Natural killer cell treated with Interleukin-12 subunit alpha and Interleukin-12 subunit beta and Interleukin-15 and Interleukin-18, amount 100 ng/mL, for 72 hours (primary cell): Measurements from ENCODE around the gene RDH5. TPM values are rescaled to one million over a fixed set of nuclear protein-coding genes. Genes with fewer than 3 reads are reported as not detected.

Experiments used
- ATAC-seq, 2 donors: fragments of 150-1000 bp; cut with Tn5 transposase in 1 of 2; sonication (Bioruptor Pico), chemical (Tn5 transposase) in 1 of 2; 2 replicates each; pipeline ENCODE4 v1.10.0; 2021
- DNase-seq: peaks from one replicate; pipeline ENCODE4 v3.0.0; 2022; ENCODE audit warnings: low spot score
- H3K27ac Mint-ChIP-seq, 2 donors: 1 replicate in 1 of 2; 2 replicates in 1 of 2; pipeline ENCODE4 v1.8.0; 2022; ENCODE audit warnings: mixed read lengths in 2 of 2, mild to moderate bottlenecking in 1 of 2, moderate library complexity in 1 of 2
- H3K27me3 Mint-ChIP-seq, 2 donors: 1 replicate in 1 of 2; 2 replicates in 1 of 2; pipeline ENCODE4 v1.8.0; 2022; ENCODE audit warnings: mixed read lengths in 2 of 2
- H3K36me3 Mint-ChIP-seq: one replicate; pipeline ENCODE4 v1.8.0; 2022; ENCODE audit warnings: mixed read lengths
- H3K4me1 Mint-ChIP-seq, 2 donors: 1 replicate in 1 of 2; 2 replicates in 1 of 2; pipeline ENCODE4 v1.8.0; 2022; ENCODE audit warnings: low read depth in 2 of 2, mixed read lengths in 2 of 2, mild to moderate bottlenecking in 1 of 2
- H3K4me3 Mint-ChIP-seq: one replicate; pipeline ENCODE4 v1.8.0; 2022; ENCODE audit warnings: mixed read lengths
- H3K9me3 Mint-ChIP-seq: 2 replicates; pipeline ENCODE4 v1.8.0; 2022; ENCODE audit warnings: mixed read lengths
- total RNA-seq, 2 donors: library from RNA; stranded (reverse); gene quantifications; one replicate each; pipeline ENCODE4 v1.2.3, GENCODE V29; 2022

The RDH5 gene
- total RNA-seq, 2 donors from 2014 or later, result 10.2 to 11.7 TPM

- ATAC-seq (no peak), DNase-seq (no peak)
- H3K36me3 Mint-ChIP-seq, result no peaks in the 10 kb centered on the region
- no peaks in the 10 kb centered on the region for H3K4me1 Mint-ChIP-seq
- H3K9me3 Mint-ChIP-seq, result no peaks in the 10 kb centered on the region
- no peak overlapping the region for H3K4me3 Mint-ChIP-seq
- no peak overlapping the region for H3K27ac Mint-ChIP-seq
- peaks cover 0 to 5% of the 10 kb centered on the region in 2 donors for H3K27me3 Mint-ChIP-seq
Measured at GRCh38 chr12:55700255-55701018, 19.8 kb upstream of the RDH5 start.

DNA sequence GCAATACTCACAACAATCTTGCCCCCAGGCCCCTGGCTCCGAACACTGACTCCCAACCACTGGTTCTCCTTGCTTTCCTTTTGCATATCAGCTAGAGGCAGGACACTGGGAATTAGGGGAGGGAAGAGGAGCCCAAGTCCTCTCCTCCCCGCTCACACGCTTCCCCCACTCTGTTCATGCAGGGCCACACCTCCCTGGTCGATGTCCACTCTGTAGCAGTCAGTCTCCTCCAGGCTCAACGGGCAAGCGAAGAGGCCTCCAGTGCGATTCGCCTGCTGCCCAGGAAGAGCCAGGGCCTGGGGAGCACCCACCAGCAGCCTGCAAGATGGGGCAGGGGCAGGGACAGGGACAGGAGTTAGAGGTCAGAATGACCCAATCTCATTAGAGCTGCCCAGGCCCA is 17.3 kb upstream of the RDH5 start:
- Mint-ChIP-seq H3K36me3 (no peaks in the 10 kb centered on the region), H3K4me1 (peaks cover 6 to 7% of the 10 kb centered on the region in 2 donors), H3K27me3 (peaks cover 6 to 8% of the 10 kb centered on the region in 2 donors), H3K4me3 (no peak overlapping the region), H3K27ac (no peak overlapping the region), H3K9me3 (no peaks in the 10 kb centered on the region)
- ATAC-seq (no peak), DNase-seq (no peak)

- DNase-seq (no peak), ATAC-seq (no peak)
- H3K9me3 Mint-ChIP-seq, result no peaks in the 10 kb centered on the region
- peaks cover 10 to 11% of the 10 kb centered on the region in 2 donors for H3K4me1 Mint-ChIP-seq
- H3K27ac Mint-ChIP-seq, result no peak overlapping the region
- H3K27me3 Mint-ChIP-seq, result peaks cover 11 to 13% of the 10 kb centered on the region in 2 donors
- H3K36me3 Mint-ChIP-seq, result no peaks in the 10 kb centered on the region
- no peak overlapping the region for H3K4me3 Mint-ChIP-seq
Measured at GRCh38 chr12:55703288-55703687, 16.9 kb upstream of the RDH5 start.

DNA sequence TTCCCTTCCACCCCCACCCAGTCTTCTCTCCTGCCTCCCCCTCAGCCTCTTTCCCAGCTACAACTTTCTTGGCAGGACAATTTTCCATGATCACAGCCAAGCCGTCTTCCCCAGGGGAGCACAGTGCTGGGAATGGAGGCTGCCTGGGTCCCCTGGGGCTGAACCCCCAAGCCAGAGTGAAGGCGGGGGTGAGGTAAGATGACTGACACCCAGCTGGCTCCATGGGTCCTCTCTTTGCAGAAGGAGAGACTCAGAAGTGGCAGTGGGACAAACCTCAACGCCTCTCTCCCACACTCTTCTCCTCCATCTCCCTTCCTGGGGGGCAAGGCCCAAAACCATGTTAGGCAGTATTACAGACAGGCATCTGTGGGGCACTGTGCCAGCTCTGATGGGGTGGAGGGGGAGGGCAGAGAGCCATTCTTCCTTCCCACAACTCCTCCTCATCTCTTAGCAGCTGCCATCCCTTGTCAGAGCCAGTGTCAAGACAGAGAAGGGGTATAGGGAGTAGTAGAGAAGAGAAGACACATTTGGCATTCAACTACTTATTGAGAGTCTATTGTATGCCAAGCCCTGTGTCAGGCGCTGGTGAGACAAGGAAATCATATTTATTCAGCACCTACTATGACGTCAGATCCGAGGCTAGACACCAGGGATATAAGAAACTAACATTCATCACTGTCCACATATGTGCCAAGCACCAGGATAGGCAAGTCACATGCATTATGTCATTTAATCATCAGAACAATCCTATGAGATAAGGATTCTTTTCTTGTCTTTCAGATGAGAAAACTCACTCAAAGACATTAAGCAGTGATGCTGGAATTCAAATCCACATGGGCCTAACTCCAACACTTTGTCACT is 16.1 kb upstream of the RDH5 start:
- Mint-ChIP-seq H3K4me1 (peaks cover 17 to 20% of the 10 kb centered on the region in 2 donors), H3K9me3 (no peaks in the 10 kb centered on the region)

DNA sequence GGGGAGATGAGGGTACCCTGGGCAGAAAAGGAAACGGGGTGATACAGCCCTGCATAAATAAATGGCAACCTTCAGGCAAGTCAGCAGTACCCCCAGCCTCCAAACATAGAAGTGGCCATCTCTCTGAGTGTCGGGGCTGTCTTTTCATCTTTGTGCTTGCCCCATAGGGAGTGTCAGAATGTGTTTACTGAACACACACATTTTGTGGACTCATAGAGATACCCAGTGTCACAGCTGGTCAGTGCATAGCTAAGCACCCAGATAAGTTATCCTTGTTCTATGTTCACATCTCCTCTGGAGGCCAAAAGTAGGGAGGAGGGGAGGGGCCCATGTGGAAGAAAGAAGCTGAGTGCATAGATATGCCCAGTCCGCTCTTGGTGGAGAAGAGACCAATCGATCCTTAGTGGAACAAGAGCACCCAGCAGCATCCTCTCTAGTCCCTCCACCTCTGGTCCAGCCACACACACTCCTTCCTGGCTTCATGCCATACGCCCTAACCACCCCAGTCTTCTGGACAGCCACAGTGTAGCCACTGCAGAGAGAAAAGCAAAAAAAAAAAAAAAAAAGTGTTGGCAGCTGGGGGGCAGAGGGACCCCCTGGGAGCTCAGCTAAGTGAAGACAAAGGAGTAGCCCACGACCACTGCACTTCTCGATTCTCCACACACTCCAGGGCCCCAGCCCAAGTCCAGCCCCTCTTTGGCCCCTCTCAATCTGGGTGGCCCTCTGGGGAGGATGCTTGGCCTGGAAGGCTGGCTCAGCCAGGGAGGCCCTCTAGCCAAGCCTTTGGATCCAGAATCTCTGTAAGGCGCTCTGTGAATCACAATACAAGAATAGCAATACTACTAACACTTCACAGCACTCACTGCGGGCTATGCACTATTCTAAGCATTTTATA is 15.1 kb upstream of the RDH5 start:
- no peak for DNase-seq
- Mint-ChIP-seq H3K9me3 (no peaks in the 10 kb centered on the region), H3K36me3 (no peaks in the 10 kb centered on the region), H3K27ac (no peak overlapping the region), H3K4me1 (peaks cover 19 to 22% of the 10 kb centered on the region in 2 donors), H3K4me3 (no peak overlapping the region), H3K27me3 (peaks cover 24 to 30% of the 10 kb centered on the region in 2 donors)
- no peak for ATAC-seq

More for the DNA sequence above, 16.1 kb upstream of the RDH5 start:
- DNase-seq (no peak), ATAC-seq (no peak)
- Mint-ChIP-seq H3K36me3 (no peaks in the 10 kb centered on the region), H3K27ac (no peak overlapping the region), H3K27me3 (peaks cover 17 to 21% of the 10 kb centered on the region in 2 donors), H3K4me3 (no peak overlapping the region)

DNA sequence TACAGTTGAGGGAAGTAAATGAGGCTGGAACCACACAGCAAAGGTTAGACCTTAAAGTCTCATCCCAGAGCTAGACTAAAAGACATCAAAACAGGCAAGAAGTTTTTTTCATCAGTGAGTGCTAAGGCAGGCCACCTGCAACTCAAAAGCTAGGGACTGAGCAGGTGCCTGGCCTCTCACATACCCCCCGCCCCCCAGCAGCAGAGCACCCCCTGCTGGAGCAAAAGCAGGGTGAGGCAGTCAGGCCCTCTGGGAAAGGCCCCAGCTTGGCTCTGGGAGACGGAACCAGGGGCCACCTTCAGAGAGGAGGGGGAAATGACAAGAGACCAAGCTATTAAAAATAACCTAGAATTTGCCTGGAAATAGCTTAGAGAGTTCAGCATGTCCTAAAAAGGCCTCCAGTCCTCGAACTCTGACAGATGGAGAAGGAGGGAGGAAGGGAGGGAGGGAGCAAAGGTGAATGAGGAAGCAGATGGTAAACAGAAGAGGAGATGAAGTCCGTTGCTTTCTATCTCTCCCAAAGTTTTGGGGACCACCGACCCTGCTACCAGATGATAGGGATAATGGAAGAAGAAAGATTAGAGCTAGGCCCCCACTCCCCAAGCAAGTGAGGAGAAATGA is 14.3 kb upstream of the RDH5 start:
- H3K27ac Mint-ChIP-seq, result no peak overlapping the region
- H3K9me3 Mint-ChIP-seq, result no peaks in the 10 kb centered on the region
- ATAC-seq (no peak), DNase-seq (peak; percentile 44)
- H3K27me3 Mint-ChIP-seq, result peaks cover 24 to 32% of the 10 kb centered on the region in 2 donors
- H3K4me3 Mint-ChIP-seq, result no peak overlapping the region
- H3K4me1 Mint-ChIP-seq, result peaks cover 19 to 22% of the 10 kb centered on the region in 2 donors
- no peaks in the 10 kb centered on the region for H3K36me3 Mint-ChIP-seq

- H3K27ac Mint-ChIP-seq, result peak overlapping the region in 1 of 2 donors; percentile 43
- H3K4me1 Mint-ChIP-seq, result peaks cover 19 to 22% of the 10 kb centered on the region in 2 donors
- peak; percentile 6 for DNase-seq
- H3K27me3 Mint-ChIP-seq, result peaks cover 24 to 33% of the 10 kb centered on the region in 2 donors
- H3K36me3 Mint-ChIP-seq, result no peaks in the 10 kb centered on the region
- H3K9me3 Mint-ChIP-seq, result no peaks in the 10 kb centered on the region
- no peak for ATAC-seq
- H3K4me3 Mint-ChIP-seq, result peak overlapping the region; percentile 80
Measured at GRCh38 chr12:55706568-55707218, 13.5 kb upstream of the RDH5 start.

- DNase-seq (no peak), ATAC-seq (peak; percentile 51 to 64)
- no peaks in the 10 kb centered on the region for H3K36me3 Mint-ChIP-seq
- H3K27ac Mint-ChIP-seq, result peak overlapping the region in 1 of 2 donors; percentile 43
- peak overlapping the region; percentile 80 for H3K4me3 Mint-ChIP-seq
- H3K9me3 Mint-ChIP-seq, result no peaks in the 10 kb centered on the region
- peaks cover 19 to 22% of the 10 kb centered on the region in 2 donors for H3K4me1 Mint-ChIP-seq
- H3K27me3 Mint-ChIP-seq, result peaks cover 26 to 39% of the 10 kb centered on the region in 2 donors
Measured at GRCh38 chr12:55707219-55707671, 12.9 kb upstream of the RDH5 start.

GRCh38 chr12:55707841-55708694 is 12.1 kb upstream of the RDH5 start, which contains the start of gene ITGA7:
Gene ITGA7, minus strand, starts transcription at chr12:55707904. Its CDS starts 222 bp downstream, at chr12:55707682.
- Mint-ChIP-seq H3K36me3 (no peaks in the 10 kb centered on the region), H3K4me3 (peak within 1 kb of the TSS; percentile 80), H3K4me1 (peaks cover 19 to 22% of the 10 kb centered on the region in 2 donors), H3K27me3 (peaks cover 26 to 40% of the 10 kb centered on the region in 2 donors), H3K9me3 (no peaks in the 10 kb centered on the region), H3K27ac (peak within 1 kb of the TSS in 1 of 2 donors; percentile 43)
- DNase-seq (peak; percentile 78), ATAC-seq (peak; percentile 83 to 87)

DNA sequence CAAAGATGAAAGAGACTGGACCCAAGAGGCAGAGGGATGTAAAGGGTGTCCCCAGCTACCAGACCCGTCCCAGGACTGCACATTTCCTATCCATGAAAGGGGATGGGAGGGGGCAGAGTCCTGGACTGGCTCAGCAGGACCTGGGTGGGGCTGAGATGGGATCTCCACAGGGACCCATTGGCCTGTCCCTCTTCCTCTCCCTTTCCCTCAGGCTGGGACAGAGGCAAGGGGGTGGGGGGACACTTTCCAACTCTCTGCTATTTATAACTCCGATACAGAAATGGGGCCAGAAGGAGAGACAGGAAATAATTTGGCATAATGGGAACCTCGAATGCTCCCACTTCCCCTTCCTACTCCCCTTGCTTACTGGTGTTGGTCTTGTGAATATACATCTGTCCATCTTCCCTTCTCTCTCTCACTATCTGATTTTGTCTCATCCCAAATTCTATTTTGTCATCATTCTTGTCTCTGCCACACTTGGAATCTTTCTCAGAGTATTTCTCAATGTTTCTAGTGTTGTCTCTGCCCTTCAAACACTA is 11.4 kb upstream of the RDH5 start:
- H3K27me3 Mint-ChIP-seq, result peaks cover 26 to 40% of the 10 kb centered on the region in 2 donors
- H3K9me3 Mint-ChIP-seq, result no peaks in the 10 kb centered on the region

GRCh38 chr12:55711786-55712553 is 8.2 kb upstream of the RDH5 start:
- Mint-ChIP-seq H3K27ac (no peak overlapping the region), H3K4me1 (peaks cover 29% of the 10 kb centered on the region in 2 donors), H3K36me3 (no peaks in the 10 kb centered on the region), H3K9me3 (no peaks in the 10 kb centered on the region), H3K27me3 (peaks cover 22 to 36% of the 10 kb centered on the region in 2 donors), H3K4me3 (no peak overlapping the region)
- DNase-seq (no peak), ATAC-seq (no peak)

More for the DNA sequence above, 11.4 kb upstream of the RDH5 start:
- DNase-seq, result no peak
- H3K36me3 Mint-ChIP-seq, result no peaks in the 10 kb centered on the region
- peak overlapping the region; percentile 80 for H3K4me3 Mint-ChIP-seq
- ATAC-seq, result no peak
- peaks cover 19 to 22% of the 10 kb centered on the region in 2 donors for H3K4me1 Mint-ChIP-seq
- H3K27ac Mint-ChIP-seq, result peak overlapping the region in 1 of 2 donors; percentile 9
